HepG2 (cell line): ENCODE data around the gene USP30. TPM values are rescaled to one million over a fixed set of nuclear protein-coding genes. Genes with fewer than 3 reads are reported as not detected.

ENCODE experiments used
- ARID5B ChIP-seq: IDR thresholded peaks from 2 replicates; pipeline ENCODE4 v1.4.0; 2020; ENCODE audit warnings: mild to moderate bottlenecking, missing genetic modification reagents
- ATF7 ChIP-seq, 2 experiments: fragments of 450-650 bp in 1 of 2; sonication (generic) in 1 of 2; formaldehyde crosslinking in 1 of 2; IDR thresholded peaks; 2 replicates each; pipeline versions ENCODE4 v1.4.0 to v1.6.1; 2016 to 2020; ENCODE audit warnings: antibody characterized with exemption in 1 of 2, mild to moderate bottlenecking in 1 of 2, missing genetic modification reagents in 1 of 2
- BORCS8-MEF2B ChIP-seq: sonication (generic); formaldehyde crosslinking; IDR thresholded peaks from 2 replicates; pipeline ENCODE4 v1.8.0; 2022; ENCODE audit warnings: mild to moderate bottlenecking, missing genetic modification reagents
- DRAP1 ChIP-seq: IDR thresholded peaks from 2 replicates; pipeline ENCODE4 v1.6.1; 2016; ENCODE audit warnings: missing genetic modification reagents, missing compliant biosample characterization
- ESRRA ChIP-seq: sonication (generic); formaldehyde crosslinking; IDR thresholded peaks from 2 replicates; pipeline ENCODE4 v1.5.1; 2020; ENCODE audit warnings: mild to moderate bottlenecking, low read depth, missing genetic modification reagents
- KDM5B ChIP-seq: sonication (generic); formaldehyde crosslinking; IDR thresholded peaks from 2 replicates; pipeline ENCODE4 v1.4.0; 2020; ENCODE audit warnings: missing genetic modification reagents, mild to moderate bottlenecking, borderline replicate concordance
- NR2F1 ChIP-seq, 2 experiments: fragments of 450-650 bp in 1 of 2; formaldehyde crosslinking in 1 of 2; IDR thresholded peaks; 2 replicates each; pipeline versions ENCODE4 v1.5.0 to v1.6.1; 2016 to 2020; ENCODE audit warnings: mild to moderate bottlenecking in 1 of 2, missing compliant biosample characterization in 1 of 2, missing genetic modification reagents in 1 of 2, moderate library complexity in 1 of 2
- PPARG ChIP-seq: conservative IDR thresholded peaks from 2 replicates; pipeline ENCODE4 v1.6.1; 2016; ENCODE audit warnings: missing biosample characterization, missing genetic modification reagents
- SAFB2 ChIP-seq: sonication (generic); formaldehyde crosslinking; IDR thresholded peaks from 2 replicates; pipeline ENCODE4 v1.5.1; 2020; ENCODE audit warnings: missing genetic modification reagents, low read depth, mild to moderate bottlenecking, borderline replicate concordance
- TEAD2 ChIP-seq: sonication (generic); formaldehyde crosslinking; IDR thresholded peaks from 2 replicates; pipeline ENCODE4 v1.9.0; 2021; ENCODE audit warnings: missing genetic modification reagents
- TFDP2 ChIP-seq: sonication (generic); formaldehyde crosslinking; IDR thresholded peaks from 2 replicates; pipeline ENCODE4 v1.4.0; 2020; ENCODE audit warnings: missing genetic modification reagents
- TOPORS ChIP-seq: sonication (generic); formaldehyde crosslinking; IDR thresholded peaks from 2 replicates; pipeline ENCODE4 v1.8.0; 2023; ENCODE audit warnings: mild to moderate bottlenecking, missing genetic modification reagents
- ZFY ChIP-seq: sonication (generic); formaldehyde crosslinking; IDR thresholded peaks from 2 replicates; pipeline ENCODE4 v1.4.0; 2020; ENCODE audit warnings: missing genetic modification reagents
- ZMAT5 ChIP-seq: sonication (generic); formaldehyde crosslinking; IDR thresholded peaks from 2 replicates; pipeline ENCODE4 v1.5.0; 2020; ENCODE audit warnings: mild to moderate bottlenecking, low read depth, missing genetic modification reagents, borderline replicate concordance
- ZNF121 ChIP-seq: sonication (generic); formaldehyde crosslinking; IDR thresholded peaks from 2 replicates; pipeline ENCODE4 v1.5.0; 2020; ENCODE audit warnings: mild to moderate bottlenecking, missing genetic modification reagents
- ZNF431 ChIP-seq: sonication (generic); formaldehyde crosslinking; IDR thresholded peaks from 2 replicates; pipeline ENCODE4 v1.9.0; 2022; ENCODE audit warnings: missing genetic modification reagents, low read depth, mild to moderate bottlenecking, borderline replicate concordance
- ZNF501 ChIP-seq: sonication (generic); formaldehyde crosslinking; IDR thresholded peaks from 2 replicates; pipeline ENCODE4 v1.5.1; 2020; ENCODE audit warnings: mild to moderate bottlenecking, moderate library complexity, missing genetic modification reagents
- ZNF549 ChIP-seq: sonication (generic); formaldehyde crosslinking; IDR thresholded peaks from 2 replicates; pipeline ENCODE4 v1.5.0; 2020; ENCODE audit warnings: missing genetic modification reagents
- ZNF567 ChIP-seq: sonication (generic); formaldehyde crosslinking; IDR thresholded peaks from 2 replicates; pipeline ENCODE4 v1.8.1; 2023; ENCODE audit warnings: mild to moderate bottlenecking, missing genetic modification reagents, borderline replicate concordance
- ZNF660 ChIP-seq: sonication (generic); formaldehyde crosslinking; IDR thresholded peaks from 2 replicates; pipeline ENCODE4 v1.5.1; 2020; ENCODE audit warnings: mild to moderate bottlenecking, low read depth, missing genetic modification reagents, borderline replicate concordance
- ZNF879 ChIP-seq: sonication (generic); formaldehyde crosslinking; IDR thresholded peaks from 2 replicates; pipeline ENCODE4 v1.8.1; 2023; ENCODE audit warnings: missing genetic modification reagents
- polyA plus RNA-seq, 8 experiments: library from polyadenylated mRNA; depleted of rRNA in 3 of 8; stranded (reverse) in 7 of 8; unstranded in 1 of 8; fragments of >200 nt; fragmentation: Illumina TruSeq in 4 of 8; extraction: Trizol in 4 of 8; gene quantifications; 2 replicates each; pipeline versions ENCODE4 v1.2.1 to v1.2.3, GENCODE V29; 2011 to 2016; ENCODE audit warnings: low read depth in 4 of 8, missing spikeins in 1 of 8, mixed read lengths in 1 of 8; ENCODE audit not compliant: insufficient read depth in 1 of 8
- total RNA-seq, 5 experiments: library from RNA; depleted of rRNA; stranded (reverse); fragments of >200 nt; fragmentation: Illumina TruSeq; extraction: Trizol; gene quantifications; 2 replicates each; pipeline ENCODE4 v1.2.3, GENCODE V29; 2016; ENCODE audit warnings: low read depth in 1 of 5

Gene USP30
- total and polyA plus RNA-seq, 2 of the 13 experiments (the other 11 are each of a cell fraction or from before 2014, with no cell fraction given), result 11.2 to 20.8 TPM

- TF ChIP-seq ATF7 (IDR thresholded peaks at IDR 0.05) (no peak), ATF7 (CRISPR knock-in tag; IDR thresholded peaks at IDR 0.05) (peak; percentile 79), TFDP2 (CRISPR knock-in tag) (peak; percentile 97), ZNF549 (CRISPR knock-in tag) (no peak), ZNF567 (CRISPR knock-in tag) (peak; percentile 93), ZFY (CRISPR knock-in tag) (peak; percentile 64), PPARG (peak; percentile 72), ZNF121 (CRISPR knock-in tag) (peak; percentile 70; the same call in 1 of the 2 replicates), ZNF660 (CRISPR knock-in tag) (no peak), KDM5B (CRISPR knock-in tag) (peak; percentile 99), TOPORS (CRISPR knock-in tag) (peak; percentile 95), ZMAT5 (no peak), SAFB2 (CRISPR knock-in tag) (peak; percentile 55; the same call in 1 of the 2 replicates), DRAP1 (peak; percentile 46; the same call in 1 of the 2 replicates), ZNF879 (CRISPR knock-in tag) (peak; percentile 85; the same call in 1 of the 2 replicates), NR2F1 (CRISPR knock-in tag; IDR thresholded peaks at IDR 0.05) (peak in 1 of 2 experiments; percentile 55; a peak in 1 of 4 replicates), ESRRA (CRISPR knock-in tag) (peak; percentile 86), TEAD2 (CRISPR knock-in tag) (peak; percentile 86; the same call in 1 of the 2 replicates), ARID5B (CRISPR knock-in tag) (peak; percentile 84), ZNF501 (CRISPR knock-in tag) (peak; percentile 97), BORCS8-MEF2B (CRISPR knock-in tag) (peak; percentile 98), ZNF431 (CRISPR knock-in tag) (peak; percentile 98)
These were observed 40.9 kb downstream of the USP30 start, which contains the start of gene ALKBH2 (continued) for GRCh38 chr12:109093022-109093918.
